Astrocyte (in vitro differentiated cells and primary cell): ENCODE results near the gene KMT2C.

Experiments used
- CTCF ChIP-seq: IDR thresholded peaks from 2 replicates; pipeline ENCODE4 v1.5.1; 2011; ENCODE audit warnings: low read depth, mild to moderate bottlenecking, inconsistent platforms, low read length, moderate library complexity; ENCODE audit not compliant: insufficient read depth
- EZH2 ChIP-seq: IDR thresholded peaks from 2 replicates; pipeline ENCODE4 v1.6.1; 2012; ENCODE audit warnings: mild to moderate bottlenecking, low read length, inconsistent platforms; ENCODE audit not compliant: insufficient read depth

- TF ChIP-seq CTCF, result no peak
- no peak for TF ChIP-seq EZH2
These were observed 107.6 kb downstream of the KMT2C start for GRCh38 chr7:152328234-152328633.
